NCI-H2107 (cell line): Measurements from ENCODE around the gene RUNDC1.
"Not testable (repeated sequence)": the region's sequence is repeated elsewhere in the genome, so short reads cannot be mapped to it uniquely, and the experiment has no call there.

Source experiments
- DNase-seq: peaks from one replicate; lab custom pipeline; 2025; lab: John Stamatoyannopoulos, UW

RUNDC1 gene

GRCh38 chr17:42991471-42991870 lies 11.1 kb downstream of the RUNDC1 start:
- no peak for DNase-seq

- DNase-seq, result no peak
Measured at GRCh38 chr17:42992872-42993271, 12.5 kb downstream of the RUNDC1 start.

GRCh38 chr17:42993913-42994312 lies 13.5 kb downstream of the RUNDC1 start:
- not testable (repeated sequence) for DNase-seq

GRCh38 chr17:42997390-42997983 lies 17.1 kb downstream of the RUNDC1 start:
- no peak for DNase-seq

GRCh38 chr17:42997984-42998938 lies 17.9 kb downstream of the RUNDC1 start, which contains the start of gene RPL27:
RPL27 (plus strand) TSS chr17:42998419; CDS start chr17:42998751, 332 bp downstream.
- peak; percentile 97 for DNase-seq

- DNase-seq, result no peak
Measured at GRCh38 chr17:42999003-42999525, 18.7 kb downstream of the RUNDC1 start.

GRCh38 chr17:43000894-43001293 lies 20.5 kb downstream of the RUNDC1 start:
- not testable (repeated sequence) for DNase-seq

- DNase-seq, result no peak
Measured at GRCh38 chr17:43003542-43004172, 23.3 kb downstream of the RUNDC1 start.

- peak; percentile 21 for DNase-seq
Measured at GRCh38 chr17:43006639-43007551, 26.5 kb downstream of the RUNDC1 start, which contains the start of gene IFI35. IFI35 (plus strand) TSS chr17:43006784; CDS start chr17:43006948, 164 bp downstream.

- DNase-seq, result no peak
Measured at GRCh38 chr17:43010667-43011308, 30.4 kb downstream of the RUNDC1 start.

- DNase-seq, result no peak
Measured at GRCh38 chr17:43011728-43012472, 31.5 kb downstream of the RUNDC1 start.

- DNase-seq, result no peak
Measured at GRCh38 chr17:43013296-43013695, 32.9 kb downstream of the RUNDC1 start.

GRCh38 chr17:43014020-43014648 lies 33.8 kb downstream of the RUNDC1 start:
- no peak for DNase-seq

- DNase-seq, result no peak
Measured at GRCh38 chr17:43014649-43015542, 34.5 kb downstream of the RUNDC1 start.

- no peak for DNase-seq
Measured at GRCh38 chr17:43015579-43015978, 35.2 kb downstream of the RUNDC1 start.

GRCh38 chr17:43016216-43016615 lies 35.9 kb downstream of the RUNDC1 start:
- DNase-seq, result no peak

- DNase-seq, result no peak
Measured at GRCh38 chr17:43018008-43018853, 37.9 kb downstream of the RUNDC1 start.
